Measurements from ENCODE around the gene EXOC5.
A peak's percentile ranks its signal among the peaks of the same experiment; 100 is the strongest.
"Not testable (repeated sequence)": the region's sequence is repeated elsewhere in the genome, so short reads cannot be mapped to it uniquely, and the experiment has no call there.

The EXOC5 gene

DNA sequence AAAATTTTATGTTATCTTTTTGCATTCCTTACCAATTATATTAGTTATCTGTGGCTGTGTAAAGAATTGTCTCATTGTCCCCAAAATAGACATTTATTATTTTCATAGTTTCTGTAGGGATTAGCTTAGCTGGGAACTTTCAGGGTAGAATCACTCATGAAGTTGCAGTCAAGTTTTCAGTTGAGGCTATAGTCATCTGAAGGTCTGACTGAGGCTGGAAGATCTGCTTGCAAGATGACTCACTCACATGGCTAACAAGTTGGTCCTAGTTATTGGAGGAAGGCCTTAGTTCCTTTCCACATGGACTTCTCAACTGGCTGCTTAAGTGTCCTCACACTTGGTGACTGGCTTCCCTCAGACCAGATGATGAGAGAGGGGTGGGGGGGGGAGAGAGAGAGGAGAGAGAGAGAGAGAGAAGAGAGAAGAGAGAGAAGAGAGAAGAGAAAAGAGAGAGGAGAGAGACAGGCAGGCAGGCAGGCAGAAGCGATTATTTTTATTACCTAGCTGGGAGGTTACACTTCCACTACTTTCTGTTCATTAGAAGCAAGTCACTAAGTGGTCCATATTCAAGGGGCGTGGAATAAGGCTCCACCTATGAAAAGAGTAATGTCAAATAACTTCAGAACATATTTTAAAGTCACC is 6.4 kb upstream of the EXOC5 start:
- no peak for DNase-seq (ENCODE audit: low read depth)
- TF ChIP-seq, protein P1, sequence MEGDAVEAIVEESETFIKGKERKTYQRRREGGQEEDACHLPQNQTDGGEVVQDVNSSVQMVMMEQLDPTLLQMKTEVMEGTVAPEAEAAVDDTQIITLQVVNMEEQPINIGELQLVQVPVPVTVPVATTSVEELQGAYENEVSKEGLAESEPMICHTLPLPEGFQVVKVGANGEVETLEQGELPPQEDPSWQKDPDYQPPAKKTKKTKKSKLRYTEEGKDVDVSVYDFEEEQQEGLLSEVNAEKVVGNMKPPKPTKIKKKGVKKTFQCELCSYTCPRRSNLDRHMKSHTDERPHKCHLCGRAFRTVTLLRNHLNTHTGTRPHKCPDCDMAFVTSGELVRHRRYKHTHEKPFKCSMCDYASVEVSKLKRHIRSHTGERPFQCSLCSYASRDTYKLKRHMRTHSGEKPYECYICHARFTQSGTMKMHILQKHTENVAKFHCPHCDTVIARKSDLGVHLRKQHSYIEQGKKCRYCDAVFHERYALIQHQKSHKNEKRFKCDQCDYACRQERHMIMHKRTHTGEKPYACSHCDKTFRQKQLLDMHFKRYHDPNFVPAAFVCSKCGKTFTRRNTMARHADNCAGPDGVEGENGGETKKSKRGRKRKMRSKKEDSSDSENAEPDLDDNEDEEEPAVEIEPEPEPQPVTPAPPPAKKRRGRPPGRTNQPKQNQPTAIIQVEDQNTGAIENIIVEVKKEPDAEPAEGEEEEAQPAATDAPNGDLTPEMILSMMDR (IDR thresholded peaks at IDR 0.05; ENCODE audit: low read length, missing control alignments), result no peak

DNA sequence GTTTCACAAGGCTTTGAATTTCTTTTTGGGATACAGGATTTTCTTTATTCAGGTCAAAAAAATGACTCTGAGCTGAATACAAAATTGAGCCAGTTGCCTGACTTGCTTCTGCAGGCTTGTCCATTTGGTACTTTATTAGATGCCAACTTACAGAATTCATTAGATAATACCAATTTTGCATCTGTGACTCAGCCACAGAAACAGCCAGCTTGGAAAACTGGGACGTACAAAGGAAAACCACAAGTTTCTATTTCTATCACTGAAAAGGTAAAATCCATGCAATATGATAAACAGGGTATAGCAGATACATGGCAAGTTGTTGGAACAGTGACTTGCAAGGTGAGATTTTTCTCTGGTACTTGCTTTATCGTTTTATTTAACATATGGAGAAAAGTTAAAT is 5.8 kb upstream of the EXOC5 start:
- no peak for DNase-seq (ENCODE audit: low read depth)

More for the DNA sequence above, 6.4 kb upstream of the EXOC5 start:
- H3K4me3 ChIP-seq (replicated peaks; ENCODE audit: low read depth, low read length), result no peak overlapping the region

DNA sequence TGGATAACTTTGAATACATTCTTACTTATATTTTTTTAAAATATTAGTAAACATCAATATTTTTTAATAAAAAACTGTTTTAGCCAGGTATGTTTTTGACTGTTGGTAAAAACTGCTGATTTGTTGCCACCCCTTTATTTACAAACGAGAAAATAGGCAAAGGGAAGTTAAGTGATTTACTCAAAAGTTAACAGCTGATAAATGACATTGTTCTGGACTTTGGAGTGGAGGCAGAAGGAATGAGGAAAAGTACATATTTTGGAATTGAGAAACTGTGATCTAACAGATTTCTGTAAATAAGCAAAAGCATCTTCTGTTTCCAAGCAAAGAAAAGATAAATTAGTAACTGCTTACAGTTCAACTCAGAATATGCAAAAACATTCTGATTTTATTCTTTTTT is 4.5 kb upstream of the EXOC5 start:
- DNase-seq (ENCODE audit: low read depth), result no peak
- TF ChIP-seq, protein P1 (IDR thresholded peaks at IDR 0.05; ENCODE audit: low read length, missing control alignments), result no peak
- no peak overlapping the region for H3K4me3 ChIP-seq (replicated peaks; ENCODE audit: low read depth, low read length)

More for the DNA sequence above, 5.8 kb upstream of the EXOC5 start:
- no peak overlapping the region for H3K4me3 ChIP-seq (replicated peaks; ENCODE audit: low read depth, low read length)
- TF ChIP-seq, protein P1 (IDR thresholded peaks at IDR 0.05; ENCODE audit: low read length, missing control alignments), result no peak

DNA sequence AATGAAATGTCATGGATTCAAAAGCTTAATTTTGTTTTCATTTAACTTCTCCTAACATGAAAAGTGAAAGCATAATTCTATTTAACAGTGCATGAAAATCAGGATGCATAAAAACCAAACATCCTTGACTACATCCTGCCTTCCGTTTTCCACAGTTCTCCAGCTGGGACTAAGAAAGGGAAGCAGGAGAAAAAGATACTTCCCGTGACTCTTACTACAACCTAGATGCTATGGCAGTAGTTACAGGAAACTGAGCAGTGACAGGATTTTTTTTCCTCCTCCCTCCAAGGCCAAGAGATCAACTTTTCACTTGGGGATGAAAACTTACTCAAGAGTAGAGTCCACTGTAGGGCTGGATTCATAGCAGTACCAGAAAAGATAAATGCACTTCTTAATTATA is 2.6 kb downstream of the EXOC5 start:
- H3K4me3 ChIP-seq (replicated peaks; ENCODE audit: low read depth, low read length), result no peak overlapping the region
- TF ChIP-seq, protein P1 (IDR thresholded peaks at IDR 0.05; ENCODE audit: low read length, missing control alignments), result no peak

DNA sequence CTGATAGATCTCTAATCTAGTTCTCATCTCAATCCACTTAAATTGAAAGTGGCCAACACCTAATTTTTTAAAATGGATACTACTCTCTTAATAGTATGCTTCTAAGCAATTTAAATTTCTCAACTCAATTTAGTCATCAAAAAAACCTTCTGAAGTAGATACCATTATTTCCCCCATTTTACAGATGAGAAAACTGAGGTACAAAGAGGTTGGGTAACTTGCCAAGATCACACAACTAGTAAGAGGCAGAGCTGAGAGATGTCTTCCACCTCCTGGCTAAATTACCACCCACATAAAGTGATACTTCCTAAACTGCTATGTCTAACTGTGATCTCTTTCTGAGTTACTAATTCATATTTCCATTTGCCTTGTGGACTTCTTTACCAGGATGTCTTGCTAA is 6.6 kb downstream of the EXOC5 start:
- H3K4me3 ChIP-seq (replicated peaks; ENCODE audit: low read depth, low read length), result no peak overlapping the region
- DNase-seq (ENCODE audit: low read depth), result no peak
- TF ChIP-seq, protein P1 (IDR thresholded peaks at IDR 0.05; ENCODE audit: low read length, missing control alignments), result no peak

More for the DNA sequence above, 2.6 kb downstream of the EXOC5 start:
- DNase-seq (ENCODE audit: low read depth), result peak; percentile 36

DNA sequence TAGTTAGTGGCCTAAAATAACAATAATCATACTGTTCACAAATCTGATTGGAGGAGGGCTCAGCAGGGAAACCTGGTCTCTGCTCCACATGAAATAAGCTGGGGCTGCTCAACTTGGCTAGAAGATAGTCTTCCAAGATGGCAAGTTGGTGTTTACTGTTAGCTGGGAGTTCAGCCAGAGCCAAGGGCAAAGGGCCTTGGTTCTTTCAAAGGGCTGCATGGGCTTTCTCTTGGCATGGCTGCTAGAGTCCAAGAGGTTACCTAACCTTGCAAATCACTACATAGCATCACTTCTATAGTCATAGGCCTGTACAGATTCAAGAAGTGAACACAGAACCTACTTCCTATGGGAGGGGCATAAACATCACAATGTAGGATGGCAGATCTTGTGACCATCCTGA is 7.1 kb downstream of the EXOC5 start:
- TF ChIP-seq, protein P1 (IDR thresholded peaks at IDR 0.05; ENCODE audit: low read length, missing control alignments), result no peak
- H3K4me3 ChIP-seq (replicated peaks; ENCODE audit: low read depth, low read length), result no peak overlapping the region
- DNase-seq (ENCODE audit: low read depth), result no peak

DNA sequence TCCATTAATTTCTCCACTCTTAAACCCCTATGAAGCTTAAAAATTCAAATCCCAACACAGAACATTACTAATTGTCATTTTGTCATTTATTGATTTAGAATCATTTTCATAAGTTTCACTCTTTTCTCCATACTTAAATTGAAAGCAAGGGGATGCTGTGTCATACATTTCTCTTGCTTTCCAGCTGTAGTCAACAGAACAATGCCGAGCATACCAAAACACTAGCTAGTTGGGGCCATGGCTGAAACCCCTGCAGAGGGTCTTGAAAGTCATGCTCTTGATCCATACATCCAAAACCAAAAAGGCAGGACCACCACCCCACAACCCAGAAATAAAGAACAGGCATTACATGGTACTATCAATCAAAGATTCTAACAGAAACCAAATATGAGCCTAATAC is 9.0 kb downstream of the EXOC5 start:
- TF ChIP-seq, protein P1 (IDR thresholded peaks at IDR 0.05; ENCODE audit: low read length, missing control alignments), result no peak
- no peak for DNase-seq (ENCODE audit: low read depth)
- H3K4me3 ChIP-seq (replicated peaks; ENCODE audit: low read depth, low read length), result no peak overlapping the region

DNA sequence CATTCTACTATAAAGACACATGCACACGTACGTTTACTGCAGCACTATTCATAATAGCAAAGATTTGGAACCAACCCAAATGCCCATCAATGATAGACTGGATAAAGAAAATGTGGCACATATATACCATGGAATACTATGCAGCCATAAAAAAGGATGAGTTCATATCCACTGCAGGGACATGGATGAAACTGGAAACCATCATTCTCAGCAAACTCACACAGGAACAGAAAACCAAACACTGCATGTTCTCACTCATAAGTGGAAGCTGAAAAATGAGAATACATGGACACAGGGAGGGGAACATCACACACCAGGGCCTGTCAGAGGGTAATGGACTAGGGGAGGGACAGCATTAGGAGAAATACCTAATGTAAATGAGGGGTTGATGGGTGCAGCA is 10.5 kb downstream of the EXOC5 start:
- not testable (repeated sequence) for DNase-seq (ENCODE audit: low read depth); H3K4me3 ChIP-seq (replicated peaks; ENCODE audit: low read depth, low read length)

Measured in fibroblast of pulmonary artery (primary cell).